HUES48 (cell line): ENCODE results near the gene PRKCA.
A peak's percentile ranks its signal among the peaks of the same experiment; 100 is the strongest.

Experiments
- H3K27ac ChIP-seq: one replicate; pipeline ENCODE4 v1.7.0; 2013; ENCODE audit warnings: low read depth, low read length, inconsistent platforms
- H3K27me3 ChIP-seq: 2 replicates; pipeline ENCODE4 v1.6.1; 2013; ENCODE audit warnings: mild to moderate bottlenecking, low read length; ENCODE audit not compliant: control insufficient read depth, insufficient read depth
- H3K36me3 ChIP-seq: 2 replicates; pipeline ENCODE4 v1.6.1; 2013; ENCODE audit warnings: low read length; ENCODE audit not compliant: control insufficient read depth, insufficient read depth
- H3K4me1 ChIP-seq: 2 replicates; pipeline ENCODE4 v1.6.1; 2013; ENCODE audit warnings: mild to moderate bottlenecking, low read length; ENCODE audit not compliant: control insufficient read depth, insufficient read depth
- H3K4me3 ChIP-seq: 2 replicates; pipeline ENCODE4 v1.5.1; 2013; ENCODE audit warnings: mild to moderate bottlenecking, low read depth, low read length
- H3K9ac ChIP-seq: 2 replicates; pipeline ENCODE4 v1.6.1; 2013; ENCODE audit warnings: mild to moderate bottlenecking, low read depth, low read length, moderate library complexity
- H3K9me3 ChIP-seq: 2 replicates; pipeline ENCODE4 v1.6.1; 2013; ENCODE audit warnings: low read length; ENCODE audit not compliant: control insufficient read depth, insufficient read depth

The PRKCA gene

GRCh38 chr17:66690166-66690565, 387.8 kb downstream of the PRKCA start:
- Histone ChIP-seq H3K9ac (no peak overlapping the region), H3K9me3 (no peaks in the 10 kb centered on the region), H3K27me3 (no peaks in the 10 kb centered on the region), H3K4me1 (peaks cover 9% of the 10 kb centered on the region; the same call in 1 of the 2 replicates), H3K36me3 (no peaks in the 10 kb centered on the region), H3K4me3 (no peak overlapping the region), H3K27ac (no peak overlapping the region)

GRCh38 chr17:66691644-66692420, 389.4 kb downstream of the PRKCA start:
- Histone ChIP-seq H3K9ac (no peak overlapping the region), H3K9me3 (no peaks in the 10 kb centered on the region), H3K27me3 (no peaks in the 10 kb centered on the region), H3K27ac (no peak overlapping the region), H3K4me3 (no peak overlapping the region), H3K36me3 (no peaks in the 10 kb centered on the region), H3K4me1 (peaks cover 9% of the 10 kb centered on the region; the same call in 1 of the 2 replicates)

- no peaks in the 10 kb centered on the region for H3K27me3 ChIP-seq
- no peak overlapping the region for H3K4me3 ChIP-seq
- no peak overlapping the region for H3K9ac ChIP-seq
- H3K4me1 ChIP-seq: peaks cover 9% of the 10 kb centered on the region; the same call in 1 of the 2 replicates
- H3K27ac ChIP-seq: no peak overlapping the region
- H3K36me3 ChIP-seq: no peaks in the 10 kb centered on the region
- H3K9me3 ChIP-seq: no peaks in the 10 kb centered on the region
Measured at GRCh38 chr17:66692421-66692690, 389.9 kb downstream of the PRKCA start.

- H3K27ac ChIP-seq: no peak overlapping the region
- H3K36me3 ChIP-seq: no peaks in the 10 kb centered on the region
- H3K4me3 ChIP-seq: no peak overlapping the region
- no peak overlapping the region for H3K9ac ChIP-seq
- H3K27me3 ChIP-seq: no peaks in the 10 kb centered on the region
- H3K4me1 ChIP-seq: peaks cover 9% of the 10 kb centered on the region; the same call in 1 of the 2 replicates
- no peaks in the 10 kb centered on the region for H3K9me3 ChIP-seq
Measured at GRCh38 chr17:66695098-66695497, 392.7 kb downstream of the PRKCA start.

- no peak overlapping the region for H3K27ac ChIP-seq
- no peaks in the 10 kb centered on the region for H3K4me1 ChIP-seq
- no peak overlapping the region for H3K9ac ChIP-seq
- no peaks in the 10 kb centered on the region for H3K9me3 ChIP-seq
- H3K27me3 ChIP-seq: no peaks in the 10 kb centered on the region
- no peak overlapping the region for H3K4me3 ChIP-seq
- H3K36me3 ChIP-seq: no peaks in the 10 kb centered on the region
Measured at GRCh38 chr17:66698270-66698669, 395.9 kb downstream of the PRKCA start.

GRCh38 chr17:66701462-66701861, 399.0 kb downstream of the PRKCA start:
- H3K36me3 ChIP-seq: no peaks in the 10 kb centered on the region
- no peak overlapping the region for H3K4me3 ChIP-seq
- no peaks in the 10 kb centered on the region for H3K9me3 ChIP-seq
- no peaks in the 10 kb centered on the region for H3K27me3 ChIP-seq
- no peak overlapping the region for H3K27ac ChIP-seq
- H3K4me1 ChIP-seq: no peaks in the 10 kb centered on the region
- no peak overlapping the region for H3K9ac ChIP-seq

GRCh38 chr17:66702106-66702936, 399.9 kb downstream of the PRKCA start:
- Histone ChIP-seq H3K4me1 (no peaks in the 10 kb centered on the region), H3K27ac (no peak overlapping the region), H3K36me3 (no peaks in the 10 kb centered on the region)

GRCh38 chr17:66704858-66705520, 402.6 kb downstream of the PRKCA start:
- H3K9ac ChIP-seq: no peak overlapping the region
- no peaks in the 10 kb centered on the region for H3K36me3 ChIP-seq
- no peaks in the 10 kb centered on the region for H3K4me1 ChIP-seq
- H3K27me3 ChIP-seq: no peaks in the 10 kb centered on the region
- no peak overlapping the region for H3K27ac ChIP-seq
- no peak overlapping the region for H3K4me3 ChIP-seq
- H3K9me3 ChIP-seq: no peaks in the 10 kb centered on the region

More at GRCh38 chr17:66702106-66702936, 399.9 kb downstream of the PRKCA start:
- Histone ChIP-seq H3K4me3 (no peak overlapping the region), H3K9ac (no peak overlapping the region), H3K9me3 (no peaks in the 10 kb centered on the region), H3K27me3 (no peaks in the 10 kb centered on the region)

GRCh38 chr17:66706851-66707450, 404.5 kb downstream of the PRKCA start:
- Histone ChIP-seq H3K9me3 (no peaks in the 10 kb centered on the region), H3K27ac (no peak overlapping the region), H3K9ac (no peak overlapping the region), H3K27me3 (no peaks in the 10 kb centered on the region), H3K4me3 (no peak overlapping the region), H3K36me3 (no peaks in the 10 kb centered on the region), H3K4me1 (peaks cover 10% of the 10 kb centered on the region)

GRCh38 chr17:66711401-66711800, 409.0 kb downstream of the PRKCA start:
- Histone ChIP-seq H3K4me1 (peaks cover 43% of the 10 kb centered on the region), H3K27ac (peak overlapping the region; percentile 82), H3K9ac (no peak overlapping the region), H3K36me3 (no peaks in the 10 kb centered on the region), H3K4me3 (no peak overlapping the region), H3K9me3 (no peaks in the 10 kb centered on the region), H3K27me3 (no peaks in the 10 kb centered on the region)
